ENCODE measurements around the gene EPAS1. TPM values are rescaled to one million over a fixed set of nuclear protein-coding genes. Genes with fewer than 3 reads are reported as not detected.
A peak's percentile ranks its signal among the peaks of the same experiment; 100 is the strongest.

The EPAS1 gene
- total and polyA plus RNA-seq, 4 donors = 26.2 to 193 (median 61.1) TPM

DNA sequence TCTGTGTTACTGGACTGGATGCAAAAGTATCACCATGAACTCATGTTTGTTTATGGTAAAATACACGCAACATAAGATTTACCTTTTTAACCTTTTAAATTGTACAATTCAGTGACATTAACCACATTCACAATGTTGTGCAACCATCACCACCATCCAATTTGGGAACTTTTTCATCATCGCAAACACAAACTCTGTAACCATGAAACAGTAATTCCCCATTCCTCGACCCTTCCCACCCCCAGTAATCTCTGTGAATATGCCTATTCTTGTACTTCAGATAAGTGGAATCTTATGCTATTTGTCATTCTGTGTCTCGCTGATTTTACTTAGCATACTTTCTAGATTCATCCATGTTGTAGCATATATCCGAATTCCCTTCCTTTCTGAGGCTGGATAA, 31.1 kb upstream of the EPAS1 start:
- H3K36me3 ChIP-seq (ENCODE audit: control insufficient read depth in 4 of 4, insufficient read depth in 3 of 4, low read depth in 1 of 4, low read length in 3 of 4) = no peaks in the 10 kb centered on the region
- no peak overlapping the region for H3K9ac ChIP-seq (ENCODE audit: low read depth in 1 of 2, low read length in 2 of 2)
- no peak for DNase-seq (ENCODE audit: low spot score)
- no peak overlapping the region for H3K27ac ChIP-seq (ENCODE audit: low read depth in 1 of 2, low read length in 2 of 2)
- peaks cover 0 to 3% (median under 1%) of the 10 kb centered on the region in 4 donors for H3K4me1 ChIP-seq (ENCODE audit: control insufficient read depth in 4 of 4, insufficient read depth in 4 of 4, low read length in 3 of 4)
- H3K27me3 ChIP-seq (ENCODE audit: control insufficient read depth in 4 of 4, insufficient read depth in 4 of 4, low read length in 3 of 4) = no peaks in the 10 kb centered on the region
- TF ChIP-seq, protein P1, sequence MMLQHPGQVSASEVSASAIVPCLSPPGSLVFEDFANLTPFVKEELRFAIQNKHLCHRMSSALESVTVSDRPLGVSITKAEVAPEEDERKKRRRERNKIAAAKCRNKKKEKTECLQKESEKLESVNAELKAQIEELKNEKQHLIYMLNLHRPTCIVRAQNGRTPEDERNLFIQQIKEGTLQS (IDR thresholded peaks at IDR 0.05) = no peak
- TF ChIP-seq HNF4A (conservative IDR thresholded peaks at IDR 0.05) (peak in 1 of 2 donors; percentile 40), RXRA (IDR thresholded peaks at IDR 0.05) (peak in 1 of 2 donors; percentile 77)
- 75% methylated on average over 5 of the region's 5 CpGs for WGBS
- no peaks in the 10 kb centered on the region for H3K9me3 ChIP-seq (ENCODE audit: control insufficient read depth in 4 of 4, low read length in 3 of 4)
- H3K4me3 ChIP-seq (ENCODE audit: low read depth in 1 of 3, low read length in 3 of 3) = no peak overlapping the region

- no peak overlapping the region for H3K9ac ChIP-seq (ENCODE audit: low read depth in 1 of 2, low read length in 2 of 2)
- no peak overlapping the region for H3K4me3 ChIP-seq (ENCODE audit: low read depth in 1 of 3, low read length in 3 of 3)
- WGBS = 38% methylated on average over 1 of the region's 1 CpG
- H3K9me3 ChIP-seq (ENCODE audit: control insufficient read depth in 4 of 4, low read length in 3 of 4) = no peaks in the 10 kb centered on the region
- TF ChIP-seq TAF1 (conservative IDR thresholded peaks at IDR 0.05) (no peak), HNF4G (IDR thresholded peaks at IDR 0.05) (no peak), HNF4A (conservative IDR thresholded peaks at IDR 0.05) (no peak), RAD21 (IDR thresholded peaks at IDR 0.05) (peak in 1 of 2 donors; percentile 22), SP1 (IDR thresholded peaks at IDR 0.05) (no peak)
- TF ChIP-seq, protein P1 (IDR thresholded peaks at IDR 0.05) = no peak
- TF ChIP-seq, protein P2, sequence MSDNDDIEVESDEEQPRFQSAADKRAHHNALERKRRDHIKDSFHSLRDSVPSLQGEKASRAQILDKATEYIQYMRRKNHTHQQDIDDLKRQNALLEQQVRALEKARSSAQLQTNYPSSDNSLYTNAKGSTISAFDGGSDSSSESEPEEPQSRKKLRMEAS (IDR thresholded peaks at IDR 0.05) = no peak
- DNase-seq (ENCODE audit: low spot score) = no peak
- H3K36me3 ChIP-seq (ENCODE audit: control insufficient read depth in 4 of 4, insufficient read depth in 3 of 4, low read depth in 1 of 4, low read length in 3 of 4) = no peaks in the 10 kb centered on the region
- no peak overlapping the region for H3K27ac ChIP-seq (ENCODE audit: low read depth in 1 of 2, low read length in 2 of 2)
- H3K4me1 ChIP-seq (ENCODE audit: control insufficient read depth in 4 of 4, insufficient read depth in 4 of 4, low read length in 3 of 4) = peaks cover 0 to 3% (median under 1%) of the 10 kb centered on the region in 4 donors
- no peaks in the 10 kb centered on the region for H3K27me3 ChIP-seq (ENCODE audit: control insufficient read depth in 4 of 4, insufficient read depth in 4 of 4, low read length in 3 of 4)
These were observed 29.6 kb upstream of the EPAS1 start for GRCh38 chr2:46267616-46268015.

DNA sequence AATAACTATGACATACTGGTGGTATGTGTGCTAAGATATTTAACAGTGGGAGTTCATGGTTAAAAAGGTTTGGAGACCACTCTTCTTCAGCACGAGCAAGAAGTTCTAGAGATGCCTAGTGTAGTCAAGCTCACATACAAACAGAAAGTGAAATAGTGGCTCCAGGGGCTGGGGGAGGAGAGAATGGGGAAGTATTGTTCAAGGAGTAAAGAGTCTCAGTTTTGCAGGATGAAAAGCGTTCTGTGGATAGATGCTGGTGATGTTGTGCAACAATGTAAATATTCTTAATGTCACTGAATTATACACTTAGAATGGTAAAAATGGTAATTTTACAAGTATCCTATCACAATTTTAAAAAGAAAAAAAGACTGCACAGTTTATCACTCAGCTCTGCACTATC, 29.0 kb upstream of the EPAS1 start:
- Histone ChIP-seq H3K27ac (ENCODE audit: low read depth in 1 of 2, low read length in 2 of 2) (no peak overlapping the region), H3K9ac (ENCODE audit: low read depth in 1 of 2, low read length in 2 of 2) (no peak overlapping the region), H3K9me3 (ENCODE audit: control insufficient read depth in 4 of 4, low read length in 3 of 4) (no peaks in the 10 kb centered on the region), H3K4me1 (ENCODE audit: control insufficient read depth in 4 of 4, insufficient read depth in 4 of 4, low read length in 3 of 4) (peaks cover 0 to 3% (median under 1%) of the 10 kb centered on the region in 4 donors), H3K36me3 (ENCODE audit: control insufficient read depth in 4 of 4, insufficient read depth in 3 of 4, low read depth in 1 of 4, low read length in 3 of 4) (no peaks in the 10 kb centered on the region), H3K27me3 (ENCODE audit: control insufficient read depth in 4 of 4, insufficient read depth in 4 of 4, low read length in 3 of 4) (no peaks in the 10 kb centered on the region), H3K4me3 (ENCODE audit: low read depth in 1 of 3, low read length in 3 of 3) (no peak overlapping the region)
- TF ChIP-seq EGR1 (IDR thresholded peaks at IDR 0.05; ENCODE audit: low read depth in 2 of 2) (no peak), FOXA2 (IDR thresholded peaks at IDR 0.05) (no peak), FOXA1 (IDR thresholded peaks at IDR 0.05) (no peak), REST (IDR thresholded peaks at IDR 0.05) (no peak), GABPA (IDR thresholded peaks at IDR 0.05 in 1 of 2, conservative IDR thresholded peaks at IDR 0.05 in 1 of 2) (no peak), RAD21 (IDR thresholded peaks at IDR 0.05) (no peak), NR2F2 (IDR thresholded peaks at IDR 0.05) (no peak), HNF4G (IDR thresholded peaks at IDR 0.05) (no peak), YY1 (IDR thresholded peaks at IDR 0.05) (no peak), JUND (IDR thresholded peaks at IDR 0.05) (no peak), TAF1 (conservative IDR thresholded peaks at IDR 0.05) (no peak), HNF4A (conservative IDR thresholded peaks at IDR 0.05) (no peak)
- TF ChIP-seq, protein P3, sequence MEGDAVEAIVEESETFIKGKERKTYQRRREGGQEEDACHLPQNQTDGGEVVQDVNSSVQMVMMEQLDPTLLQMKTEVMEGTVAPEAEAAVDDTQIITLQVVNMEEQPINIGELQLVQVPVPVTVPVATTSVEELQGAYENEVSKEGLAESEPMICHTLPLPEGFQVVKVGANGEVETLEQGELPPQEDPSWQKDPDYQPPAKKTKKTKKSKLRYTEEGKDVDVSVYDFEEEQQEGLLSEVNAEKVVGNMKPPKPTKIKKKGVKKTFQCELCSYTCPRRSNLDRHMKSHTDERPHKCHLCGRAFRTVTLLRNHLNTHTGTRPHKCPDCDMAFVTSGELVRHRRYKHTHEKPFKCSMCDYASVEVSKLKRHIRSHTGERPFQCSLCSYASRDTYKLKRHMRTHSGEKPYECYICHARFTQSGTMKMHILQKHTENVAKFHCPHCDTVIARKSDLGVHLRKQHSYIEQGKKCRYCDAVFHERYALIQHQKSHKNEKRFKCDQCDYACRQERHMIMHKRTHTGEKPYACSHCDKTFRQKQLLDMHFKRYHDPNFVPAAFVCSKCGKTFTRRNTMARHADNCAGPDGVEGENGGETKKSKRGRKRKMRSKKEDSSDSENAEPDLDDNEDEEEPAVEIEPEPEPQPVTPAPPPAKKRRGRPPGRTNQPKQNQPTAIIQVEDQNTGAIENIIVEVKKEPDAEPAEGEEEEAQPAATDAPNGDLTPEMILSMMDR (IDR thresholded peaks at IDR 0.05; ENCODE audit: low read depth, low read length, missing input control) = no peak
- TF ChIP-seq, protein P1 (IDR thresholded peaks at IDR 0.05) = no peak
- WGBS = 44% methylated on average over 2 of the region's 2 CpGs
- no peak for DNase-seq (ENCODE audit: low spot score)

Measured in liver (tissue), 9 donors.